Upper lobe of left lung (tissue), 6 donors: ENCODE data around the gene COX6A2. TPM values are rescaled to one million over a fixed set of nuclear protein-coding genes. Genes with fewer than 3 reads are reported as not detected.
A peak's percentile ranks its signal among the peaks of the same experiment; 100 is the strongest.

ENCODE experiments used
- ATAC-seq, 2 donors: fragments of 200-7000 bp; cut with Tn5 transposase; one replicate each; pipeline ENCODE4 v1.9.1; 2022; ENCODE audit warnings: mild to moderate bottlenecking in 2 of 2, moderate library complexity in 2 of 2; ENCODE audit not compliant: low FRiP score in 2 of 2
- DNase-seq, 2 donors: peaks; one replicate each; pipeline ENCODE4 v3.0.0-alpha.2; 2019 to 2020
- H3K27ac ChIP-seq, 4 donors: fragments of 200-600 bp; sonication (generic); one replicate each; pipeline ENCODE4 v1.5.1; 2016 to 2019
- H3K27me3 ChIP-seq, 4 donors: fragments of 200-600 bp; sonication (generic); one replicate each; pipeline ENCODE4 v1.5.1; 2017 to 2019
- H3K36me3 ChIP-seq, 4 donors: fragments of 200-600 bp; sonication (generic); one replicate each; pipeline ENCODE4 v1.5.1; 2016 to 2019
- H3K4me1 ChIP-seq, 4 donors: fragments of 200-600 bp; sonication (generic); one replicate each; pipeline ENCODE4 v1.5.1; 2018 to 2019
- H3K4me3 ChIP-seq, 4 donors: fragments of 200-600 bp; sonication (generic); one replicate each; pipeline ENCODE4 v1.5.1; 2017 to 2019; ENCODE audit warnings: mild to moderate bottlenecking in 2 of 4, moderate library complexity in 1 of 4
- H3K9me3 ChIP-seq, 4 donors: fragments of 200-600 bp; sonication (generic); one replicate each; pipeline ENCODE4 v1.5.1; 2018 to 2019
- CTCF ChIP-seq, 6 experiments: fragments of 450-650 bp in 4 of 6; fragments of 200-600 bp in 2 of 6; sonication (generic) in 2 of 6; IDR thresholded peaks; one replicate each; pipeline ENCODE4 v1.5.1; 2016 to 2019; ENCODE audit warnings: antibody characterized with exemption in 6 of 6
- EP300 ChIP-seq, 4 donors: sonication (generic); formaldehyde crosslinking; IDR thresholded peaks; one replicate each; pipeline ENCODE4 v1.5.1; 2017; ENCODE audit warnings: antibody characterized with exemption in 4 of 4, control low read depth in 2 of 4
- POLR2A ChIP-seq, 4 donors: fragments of 450-650 bp; IDR thresholded peaks; one replicate each; pipeline ENCODE4 v1.5.1; 2016 to 2017; ENCODE audit warnings: antibody characterized with exemption in 4 of 4, mild to moderate bottlenecking in 2 of 4
- POLR2AphosphoS5 ChIP-seq, 2 donors: sonication (generic); formaldehyde crosslinking; IDR thresholded peaks; one replicate each; pipeline ENCODE4 v1.5.1; 2017; ENCODE audit warnings: antibody characterized with exemption in 2 of 2
- WGBS, 2 donors: methylation state at CpG; one replicate each; pipeline ENCODE4 v1.1.5; 2017 to 2018; 5-methylcytosine and 5-hydroxymethylcytosine counted together
- total RNA-seq, 6 donors: library from RNA; depleted of rRNA in 4 of 6; stranded (reverse); fragments of >200 nt in 4 of 6; gene quantifications; one replicate each; pipeline versions ENCODE4 v1.1.0 to v1.2.1, GENCODE V29; 2016 to 2021
- donor health status: DM: no; HTN: no; CAD: no; lungs with moderate emphysema.
- donor health status: DM: no; HTN: yes; CAD: no; lungs with severe emphysema.

COX6A2 gene
- total RNA-seq, 6 donors from 2014 or later = not detected

GRCh38 chr16:31410082-31410481 is 18.1 kb downstream of the COX6A2 start:
- no peak for DNase-seq
- TF ChIP-seq CTCF (IDR thresholded peaks at IDR 0.05) = no peak
- no peak for TF ChIP-seq POLR2AphosphoS5 (IDR thresholded peaks at IDR 0.05)
- no peak for TF ChIP-seq POLR2A (IDR thresholded peaks at IDR 0.05)
- TF ChIP-seq EP300 (IDR thresholded peaks at IDR 0.05) = no peak
- no peak for ATAC-seq
- Histone ChIP-seq H3K9me3 (no peaks in the 10 kb centered on the region), H3K4me1 (no peaks in the 10 kb centered on the region), H3K27me3 (no peaks in the 10 kb centered on the region), H3K4me3 (no peak overlapping the region), H3K27ac (no peak overlapping the region), H3K36me3 (no peaks in the 10 kb centered on the region)
- WGBS, 2 donors = 82 to 83% methylated on average over 9 of the region's 9 CpGs

- no peak for TF ChIP-seq POLR2AphosphoS5 (IDR thresholded peaks at IDR 0.05)
- TF ChIP-seq EP300 (IDR thresholded peaks at IDR 0.05) = no peak
- TF ChIP-seq CTCF (IDR thresholded peaks at IDR 0.05) = no peak
- no peak for TF ChIP-seq POLR2A (IDR thresholded peaks at IDR 0.05)
- ATAC-seq (no peak), DNase-seq (no peak)
- Histone ChIP-seq H3K4me1 (no peaks in the 10 kb centered on the region), H3K27me3 (no peaks in the 10 kb centered on the region), H3K36me3 (no peaks in the 10 kb centered on the region), H3K27ac (no peak overlapping the region), H3K9me3 (no peaks in the 10 kb centered on the region), H3K4me3 (no peak overlapping the region)
- WGBS, 2 donors = 42 to 56% methylated on average over 3 of the region's 3 CpGs
Observed at GRCh38 chr16:31409433-31409832, 18.7 kb downstream of the COX6A2 start.

- 78 to 81% methylated on average over 5 to 8 of the region's 8 CpGs for WGBS, 2 donors
- H3K9me3 ChIP-seq = no peaks in the 10 kb centered on the region
- TF ChIP-seq CTCF (IDR thresholded peaks at IDR 0.05) (no peak), POLR2AphosphoS5 (IDR thresholded peaks at IDR 0.05) (no peak), EP300 (IDR thresholded peaks at IDR 0.05) (no peak), POLR2A (IDR thresholded peaks at IDR 0.05) (no peak)
- ATAC-seq (no peak), DNase-seq (no peak)
- H3K27me3 ChIP-seq = no peaks in the 10 kb centered on the region
- no peaks in the 10 kb centered on the region for H3K36me3 ChIP-seq
- H3K4me3 ChIP-seq = no peak overlapping the region
- no peaks in the 10 kb centered on the region for H3K4me1 ChIP-seq
- no peak overlapping the region for H3K27ac ChIP-seq
Observed at GRCh38 chr16:31407406-31407805, 20.8 kb downstream of the COX6A2 start.

- Histone ChIP-seq H3K36me3 (no peaks in the 10 kb centered on the region), H3K27ac (no peak overlapping the region), H3K9me3 (peaks cover 0 to 8% (median 0%) of the 10 kb centered on the region in 4 donors), H3K27me3 (no peaks in the 10 kb centered on the region), H3K4me1 (no peaks in the 10 kb centered on the region), H3K4me3 (no peak overlapping the region)
- 58 to 61% methylated on average over 6 to 9 of the region's 9 CpGs for WGBS, 2 donors
- peak in 1 of 2 donors; percentile 82 for ATAC-seq
- TF ChIP-seq POLR2A (IDR thresholded peaks at IDR 0.05) (no peak), POLR2AphosphoS5 (IDR thresholded peaks at IDR 0.05) (no peak), CTCF (IDR thresholded peaks at IDR 0.05) (no peak), EP300 (IDR thresholded peaks at IDR 0.05) (no peak)
- DNase-seq = no peak
Observed at GRCh38 chr16:31404353-31405064, 23.7 kb downstream of the COX6A2 start.
